HCT116 (cell line): ENCODE results near the gene CYB5R3.

Experiments
- CEBPB ChIP-seq: IDR thresholded peaks from 2 replicates; pipeline ENCODE4 v1.6.1; 2012; ENCODE audit warnings: low read depth
- EZH2 ChIP-seq: fragments of 200-600 bp; sonication (generic); IDR thresholded peaks from 2 replicates; pipeline ENCODE4 v1.6.1; 2017; ENCODE audit warnings: antibody characterized with exemption, mixed run types
- POLR2AphosphoS5 ChIP-seq: IDR thresholded peaks from 2 replicates; pipeline ENCODE4 v1.6.1; 2011; ENCODE audit warnings: mild to moderate bottlenecking, low read depth, low read length, moderate library complexity
- RAD21 ChIP-seq: IDR thresholded peaks from 2 replicates; pipeline ENCODE4 v1.6.1; 2012; ENCODE audit warnings: low read depth, mild to moderate bottlenecking
- TF ChIP-seq, protein P1 (sequence below), 3 experiments: fragments of 200-600 bp in 1 of 3; sonication (generic) in 1 of 3; IDR thresholded peaks in 2 of 3; conservative IDR thresholded peaks in 1 of 3; 2 replicates each; pipeline ENCODE4 v1.5.1; 2012 to 2017; ENCODE audit warnings: low read depth in 2 of 3, low read length in 2 of 3, antibody characterized with exemption in 1 of 3, borderline replicate concordance in 1 of 3, control low read depth in 1 of 3, mild to moderate bottlenecking in 1 of 3, mixed read lengths in 1 of 3, mixed run types in 1 of 3, moderate library complexity in 1 of 3; ENCODE audit not compliant: insufficient read depth in 1 of 3

- TF ChIP-seq, protein P1, sequence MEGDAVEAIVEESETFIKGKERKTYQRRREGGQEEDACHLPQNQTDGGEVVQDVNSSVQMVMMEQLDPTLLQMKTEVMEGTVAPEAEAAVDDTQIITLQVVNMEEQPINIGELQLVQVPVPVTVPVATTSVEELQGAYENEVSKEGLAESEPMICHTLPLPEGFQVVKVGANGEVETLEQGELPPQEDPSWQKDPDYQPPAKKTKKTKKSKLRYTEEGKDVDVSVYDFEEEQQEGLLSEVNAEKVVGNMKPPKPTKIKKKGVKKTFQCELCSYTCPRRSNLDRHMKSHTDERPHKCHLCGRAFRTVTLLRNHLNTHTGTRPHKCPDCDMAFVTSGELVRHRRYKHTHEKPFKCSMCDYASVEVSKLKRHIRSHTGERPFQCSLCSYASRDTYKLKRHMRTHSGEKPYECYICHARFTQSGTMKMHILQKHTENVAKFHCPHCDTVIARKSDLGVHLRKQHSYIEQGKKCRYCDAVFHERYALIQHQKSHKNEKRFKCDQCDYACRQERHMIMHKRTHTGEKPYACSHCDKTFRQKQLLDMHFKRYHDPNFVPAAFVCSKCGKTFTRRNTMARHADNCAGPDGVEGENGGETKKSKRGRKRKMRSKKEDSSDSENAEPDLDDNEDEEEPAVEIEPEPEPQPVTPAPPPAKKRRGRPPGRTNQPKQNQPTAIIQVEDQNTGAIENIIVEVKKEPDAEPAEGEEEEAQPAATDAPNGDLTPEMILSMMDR (IDR thresholded peaks at IDR 0.05 in 2 of 3, conservative IDR thresholded peaks at IDR 0.05 in 1 of 3; ENCODE audit: borderline replicate concordance in 1 of 3, insufficient read depth in 1 of 3, low read depth in 2 of 3, low read length in 2 of 3) = no peak
- TF ChIP-seq RAD21 = no peak
- no peak for TF ChIP-seq CEBPB
- TF ChIP-seq POLR2AphosphoS5 = no peak
- TF ChIP-seq EZH2 = no peak
Observed at GRCh38 chr22:42693055-42693762, 44.0 kb upstream of the CYB5R3 start.
